B cell (primary cell): ENCODE results near the gene RNPEP. TPM values are rescaled to one million over a fixed set of nuclear protein-coding genes. Genes with fewer than 3 reads are reported as not detected.

Source experiments
- ATAC-seq: fragments of 200-7000 bp; cut with Tn5 transposase; one replicate; pipeline ENCODE4 v1.10.0; 2021; ENCODE audit warnings: low read depth, mild to moderate bottlenecking, moderate number of reproducible peaks, moderate library complexity
- CTCF ChIA-PET: fragments of 350-600 bp; sonication (Branson Sonifier 250); formaldehyde crosslinking; loops from one replicate; lab custom pipeline; 2021; ENCODE audit warnings: antibody characterized with exemption, inconsistent platforms; lab: Charles Lee
- POLR2A ChIA-PET: fragments of 350-600 bp; sonication (Branson Sonifier 250); formaldehyde crosslinking; loops from one replicate; lab custom pipeline; 2021; ENCODE audit warnings: antibody characterized with exemption; lab: Charles Lee
- DNase-seq: peaks from one replicate; pipeline ENCODE4 v3.0.0; 2013
- H2AFZ ChIP-seq: 2 replicates; pipeline ENCODE4 v1.6.1; 2012; ENCODE audit warnings: mild to moderate bottlenecking, low read depth, low read length; ENCODE audit not compliant: insufficient read depth, poor library complexity, severe bottlenecking
- H3K27ac ChIP-seq, 2 donors: 1 replicate in 1 of 2; 2 replicates in 1 of 2; pipeline ENCODE4 v1.5.1; 2012 to 2013; ENCODE audit warnings: low read length in 2 of 2, mild to moderate bottlenecking in 2 of 2, moderate library complexity in 1 of 2
- H3K27me3 ChIP-seq, 4 experiments: fragments of 200-600 bp in 1 of 4; sonication (generic) in 1 of 4; replicated peaks in 1 of 4; 1 replicate in 2 of 4; 2 replicates in 2 of 4; pipeline versions ENCODE4 v1.6.1 to v1.7.0; 2013 to 2016; ENCODE audit warnings: low read length in 3 of 4, mild to moderate bottlenecking in 2 of 4, mixed read lengths in 1 of 4, moderate library complexity in 1 of 4; ENCODE audit not compliant: insufficient read depth in 4 of 4, control insufficient read depth in 3 of 4; ENCODE audit errors: control extremely low read depth in 1 of 4
- H3K36me3 ChIP-seq, 2 experiments: replicated peaks in 1 of 2; 1 replicate in 1 of 2; 2 replicates in 1 of 2; pipeline versions ENCODE4 v1.6.1 to v1.7.1; 2013; ENCODE audit warnings: low read length in 1 of 2; ENCODE audit not compliant: insufficient read depth in 2 of 2, control insufficient read depth in 1 of 2; ENCODE audit errors: control extremely low read depth in 1 of 2, extremely low read depth in 1 of 2
- H3K4me1 ChIP-seq, 2 donors: fragments of 200-600 bp in 1 of 2; sonication (generic) in 1 of 2; 1 replicate in 1 of 2; 2 replicates in 1 of 2; pipeline versions ENCODE4 v1.5.1 to v1.6.1; 2013 to 2017; ENCODE audit warnings: low read length in 2 of 2; ENCODE audit not compliant: control insufficient read depth in 2 of 2, insufficient read depth in 2 of 2
- H3K4me2 ChIP-seq: replicated peaks from 2 replicates; pipeline ENCODE3; 2012; ENCODE audit warnings: mild to moderate bottlenecking, low read depth, low read length; ENCODE audit not compliant: poor library complexity, severe bottlenecking
- H3K4me3 ChIP-seq, 5 experiments: fragments of 200-600 bp in 1 of 5; sonication (generic) in 1 of 5; 1 replicate in 3 of 5; 2 replicates in 2 of 5; pipeline versions ENCODE4 v1.5.1 to v1.7.0; 2011 to 2016; ENCODE audit warnings: low read length in 4 of 5, mild to moderate bottlenecking in 4 of 5, low read depth in 2 of 5, control low read depth in 1 of 5, moderate library complexity in 1 of 5; ENCODE audit not compliant: insufficient read depth in 1 of 5; ENCODE audit errors: control extremely low read depth in 1 of 5, extremely low read depth in 1 of 5
- H3K79me2 ChIP-seq: fragments of 200-600 bp; sonication (generic); one replicate; pipeline ENCODE4 v1.6.0; 2016; ENCODE audit warnings: low read length; ENCODE audit not compliant: control insufficient read depth, insufficient read depth
- H3K9ac ChIP-seq: fragments of 200-600 bp; sonication (generic); 2 replicates; pipeline ENCODE4 v1.6.1; 2017; ENCODE audit warnings: mild to moderate bottlenecking, low read length, moderate library complexity
- H3K9me3 ChIP-seq, 3 donors: one replicate each; pipeline versions ENCODE4 v1.6.1 to v1.7.1; 2013; ENCODE audit warnings: low read length in 2 of 3; ENCODE audit not compliant: control insufficient read depth in 2 of 3, insufficient read depth in 1 of 3; ENCODE audit errors: control extremely low read depth in 1 of 3
- H4K20me1 ChIP-seq: 2 replicates; pipeline ENCODE4 v1.6.0; 2012; ENCODE audit warnings: mild to moderate bottlenecking, low read length; ENCODE audit not compliant: insufficient read depth, control insufficient read depth, poor library complexity, severe bottlenecking
- H3K27ac Mint-ChIP-seq: one replicate; pipeline ENCODE4 v1.8.0; 2021; ENCODE audit warnings: mixed read lengths
- H3K27me3 Mint-ChIP-seq: one replicate; pipeline ENCODE4 v1.8.0; 2021; ENCODE audit warnings: mixed read lengths
- H3K4me1 Mint-ChIP-seq: one replicate; pipeline ENCODE4 v1.8.0; 2021; ENCODE audit warnings: mixed read lengths
- H3K4me3 Mint-ChIP-seq: one replicate; pipeline ENCODE4 v1.8.0; 2021; ENCODE audit warnings: mixed read lengths
- H3K9me3 Mint-ChIP-seq: one replicate; pipeline ENCODE4 v1.8.0; 2022; ENCODE audit warnings: mixed read lengths; ENCODE audit not compliant: insufficient read depth
- CTCF ChIP-seq: fragments of 200-600 bp; IDR thresholded peaks from one replicate; pipeline ENCODE4 v1.8.0; 2022; ENCODE audit warnings: antibody characterized with exemption, mild to moderate bottlenecking
- EZH2 ChIP-seq: IDR thresholded peaks from 2 replicates; pipeline ENCODE4 v1.6.1; 2012; ENCODE audit warnings: borderline replicate concordance, low read depth, mild to moderate bottlenecking, moderate library complexity, low read length; ENCODE audit not compliant: insufficient read depth, poor library complexity, severe bottlenecking
- WGBS: methylation state at CpG from one replicate; pipeline ENCODE4 v1.1.5; 2013; ENCODE audit warnings: missing lambda C conversion rate; ENCODE audit not compliant: insufficient coverage; 5-methylcytosine and 5-hydroxymethylcytosine counted together
- intact Hi-C: fragments of 100-400 bp; cut with micrococcal nuclease; formaldehyde crosslinking; loops from one replicate; pipeline ENCODE4 v1.10.0; 2022
- polyA minus RNA-seq: library from RNA; depleted of rRNA, polyadenylated mRNA; stranded (reverse); fragments of >200 nt; gene quantifications from 2 replicates; pipeline ENCODE4 v1.2.3, GENCODE V29; 2012
- polyA plus RNA-seq: library from polyadenylated mRNA; depleted of rRNA; stranded (reverse); fragments of >200 nt; gene quantifications from 2 replicates; pipeline ENCODE4 v1.2.3, GENCODE V29; 2012
- total RNA-seq, 2 donors: library from RNA; stranded (reverse); fragments of 120-200 nt in 1 of 2; gene quantifications; 1 replicate in 1 of 2; 2 replicates in 1 of 2; pipeline versions ENCODE4 v1.2.3 to v1.2.4, GENCODE V29; 2013 to 2022

Gene RNPEP
- 42.9 and 43.1 TPM in 2 replicates for total RNA-seq
- 17.4 TPM for total RNA-seq (2013)
- polyA plus RNA-seq = 28.9 and 34.7 TPM in 2 replicates
- 22.5 and 29.9 TPM in 2 replicates for polyA minus RNA-seq

- intact Hi-C loops = loop anchor here (1.0 to 10.0 kb wide), 6 partner anchors 28 to 960 kb away; partner anchors contain the start of genes IPO9, KIF21B, PPP1R12B and PTPN7
- peaks cover 4% of the 10 kb centered on the region for H4K20me1 ChIP-seq
- H3K4me1 ChIP-seq = peaks cover 11 to 13% of the 10 kb centered on the region in 2 donors
- Mint-ChIP-seq H3K4me3 (peak within 1 kb of the TSS; percentile 97), H3K27ac (peak within 1 kb of the TSS; percentile 92), H3K9me3 (no peaks in the 10 kb centered on the region), H3K27me3 (no peaks in the 10 kb centered on the region), H3K4me1 (peaks cover 27% of the 10 kb centered on the region)
- ChIA-PET CTCF (interaction anchor here (1.0 to 4.1 kb wide), 5 partner anchors 9 to 501 kb away, joined by 3 to 17 read pairs (median 3); no protein-coding TSS in a partner anchor), POLR2A (interaction anchor here (0.5 kb wide), 2 partner anchors 23 to 33 kb away, joined by 3 read pairs; no protein-coding TSS in a partner anchor)
- DNase-seq = peak; percentile 79
- H3K36me3 ChIP-seq = no peaks in the 10 kb centered on the region
- peak within 1 kb of the TSS; percentile 87 for H3K9ac ChIP-seq
- H3K4me2 ChIP-seq = peak within 1 kb of the TSS; percentile 95
- ATAC-seq = peak; percentile 78
- peaks cover 11% of the 10 kb centered on the region for H3K79me2 ChIP-seq
- peak within 1 kb of the TSS; percentile 53 to 94 (median 67) for H3K4me3 ChIP-seq
- under 1% methylated on average over 80 of the region's 80 CpGs for WGBS
- no peaks in the 10 kb centered on the region for H3K9me3 ChIP-seq
- peak within 1 kb of the TSS; percentile 93 for H2AFZ ChIP-seq
- no peaks in the 10 kb centered on the region for H3K27me3 ChIP-seq
- no peak for TF ChIP-seq CTCF
- no peak for TF ChIP-seq EZH2
- H3K27ac ChIP-seq = peak within 1 kb of the TSS; percentile 6 to 54
Observed at GRCh38 chr1:201982623-201983379, at the start of gene RNPEP. Gene RNPEP (plus strand): TSS chr1:201982648. CDS start chr1:201982667, 19 bp downstream.
